GM19099 (cell line): ENCODE data around the gene GMPR2.

Source experiments
- POLR2A ChIP-seq: IDR thresholded peaks from 3 replicates; pipeline ENCODE4 v1.6.1; 2011; ENCODE audit warnings: low read depth; ENCODE audit not compliant: insufficient read length; ENCODE audit errors: extremely low read depth

The GMPR2 gene

GRCh38 chr14:24254630-24255392 lies 22.1 kb downstream of the GMPR2 start:
- TF ChIP-seq POLR2A = no peak

GRCh38 chr14:24255438-24255837 lies 22.7 kb downstream of the GMPR2 start:
- no peak for TF ChIP-seq POLR2A

DNA sequence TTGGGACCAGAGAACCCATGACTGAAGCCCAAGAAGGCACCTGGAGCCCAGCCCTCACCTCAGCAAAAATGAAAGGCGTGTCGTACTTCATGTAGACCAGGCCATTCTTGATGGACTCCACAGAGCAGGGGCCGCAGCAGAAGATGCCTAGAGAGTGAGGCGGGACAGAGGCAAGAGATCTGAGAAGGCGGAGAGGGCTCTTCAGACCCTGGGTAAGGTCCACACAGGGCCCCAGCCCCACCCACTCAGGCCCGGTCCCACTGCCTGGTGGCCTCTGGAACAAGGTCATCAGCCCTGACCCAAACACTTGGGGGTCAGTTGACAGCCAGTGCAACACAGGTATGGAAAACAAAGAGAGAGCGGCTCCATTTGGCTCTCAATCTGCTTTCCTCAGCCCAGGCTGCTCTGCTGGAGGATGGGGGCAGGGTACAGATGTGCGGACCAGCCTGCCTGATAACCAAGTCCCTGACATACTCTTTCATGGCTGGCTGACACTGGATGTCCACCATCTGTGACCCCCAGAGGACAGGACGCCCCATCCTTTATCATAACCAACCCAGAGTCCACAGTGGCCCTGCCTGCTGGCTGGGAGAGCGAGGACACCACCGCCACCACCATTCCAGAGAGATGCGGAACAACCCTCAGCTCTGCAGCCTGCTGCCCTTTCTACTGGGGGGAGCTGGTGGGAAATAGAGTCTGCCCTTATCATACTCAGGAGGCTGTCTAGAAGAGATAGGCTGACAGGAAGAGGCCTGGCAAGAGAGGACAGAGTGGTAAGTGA lies 23.4 kb downstream of the GMPR2 start:
- no peak for TF ChIP-seq POLR2A

GRCh38 chr14:24256960-24257359 lies 24.2 kb downstream of the GMPR2 start:
- TF ChIP-seq POLR2A = no peak

DNA sequence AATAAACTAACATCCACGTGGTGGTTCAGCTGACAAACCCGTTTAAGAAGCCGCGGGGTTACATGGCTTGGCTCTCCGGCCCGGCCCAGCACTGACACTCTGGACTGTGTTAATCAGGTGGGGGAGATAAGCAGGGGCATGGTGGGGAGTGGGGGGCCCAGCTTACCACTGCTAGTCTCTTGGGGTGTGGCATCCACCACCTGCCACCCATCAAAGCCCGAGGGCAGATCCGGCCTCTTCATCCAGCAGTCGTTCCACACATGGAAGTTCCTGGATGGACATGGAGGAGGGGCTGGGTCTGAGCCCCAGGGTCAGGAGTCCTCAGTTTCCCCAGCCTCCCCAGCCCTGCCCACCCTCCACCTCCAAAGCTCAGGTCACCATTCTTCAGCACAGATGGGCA lies 25.4 kb downstream of the GMPR2 start:
- TF ChIP-seq POLR2A = no peak

GRCh38 chr14:24258548-24259265 lies 26.0 kb downstream of the GMPR2 start:
- TF ChIP-seq POLR2A = no peak

- no peak for TF ChIP-seq POLR2A
Observed at GRCh38 chr14:24259282-24260025, 26.7 kb downstream of the GMPR2 start.

- TF ChIP-seq POLR2A = no peak
Observed at GRCh38 chr14:24260026-24260779, 27.5 kb downstream of the GMPR2 start.

DNA sequence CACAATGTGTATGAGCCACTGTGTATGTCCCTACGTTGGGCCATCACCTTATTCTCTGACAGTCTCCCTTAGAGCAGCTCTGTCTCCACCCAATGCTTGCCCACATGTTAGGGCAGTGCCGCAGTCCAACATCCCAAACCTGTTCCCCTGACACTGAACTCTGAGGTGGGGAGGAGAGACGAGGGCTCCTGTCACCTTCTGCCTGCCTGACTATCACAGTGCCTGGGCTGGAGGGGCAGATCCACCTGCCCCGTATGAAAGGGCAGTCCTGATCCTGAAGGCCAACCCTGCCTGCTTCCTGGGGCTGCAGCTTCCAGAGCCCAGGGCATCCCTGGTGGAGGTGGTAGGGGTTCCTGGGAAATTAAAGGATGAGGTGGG lies 28.0 kb downstream of the GMPR2 start:
- TF ChIP-seq POLR2A = no peak

DNA sequence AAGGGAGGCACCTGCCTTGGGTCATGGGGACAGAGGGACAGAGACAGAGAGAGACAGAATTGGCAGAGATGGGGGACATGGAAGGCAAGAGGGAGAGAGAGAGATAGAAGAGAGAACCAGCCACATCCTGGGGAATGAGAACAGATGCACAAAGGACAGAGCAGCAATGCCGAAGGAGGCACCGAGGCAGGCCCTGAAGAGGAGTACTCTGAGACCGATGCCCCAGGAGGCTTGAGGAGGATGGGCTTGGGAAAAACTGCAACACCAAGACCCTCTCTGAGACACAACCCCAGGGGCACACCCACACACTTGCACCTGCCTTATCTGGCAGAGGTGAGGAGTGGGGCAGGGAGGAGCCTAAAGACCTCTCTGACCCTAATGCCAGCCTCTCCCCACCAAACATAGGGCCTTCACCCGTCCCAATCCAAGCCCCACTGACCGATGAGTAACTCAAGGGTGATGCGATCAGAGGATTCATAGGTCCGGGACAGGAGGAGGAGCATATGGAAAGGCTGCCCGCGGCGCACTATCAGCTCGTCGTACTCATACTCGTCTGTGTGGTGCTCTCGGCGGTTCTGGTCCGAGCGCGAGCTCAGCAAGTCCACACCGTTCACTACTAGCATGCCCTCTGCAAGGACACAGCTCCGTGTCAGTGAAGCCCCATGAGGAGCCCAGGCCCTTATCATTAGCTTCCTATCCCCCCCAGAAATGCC lies 28.7 kb downstream of the GMPR2 start:
- no peak for TF ChIP-seq POLR2A

GRCh38 chr14:24261969-24262327 lies 29.2 kb downstream of the GMPR2 start:
- no peak for TF ChIP-seq POLR2A

- TF ChIP-seq POLR2A = no peak
Observed at GRCh38 chr14:24262821-24263733, 30.3 kb downstream of the GMPR2 start, which contains the start of gene TGM1. Gene TGM1 (minus strand): TSS chr14:24263177. CDS start chr14:24262352, 825 bp downstream.

GRCh38 chr14:24263848-24264247 lies 31.1 kb downstream of the GMPR2 start:
- no peak for TF ChIP-seq POLR2A

DNA sequence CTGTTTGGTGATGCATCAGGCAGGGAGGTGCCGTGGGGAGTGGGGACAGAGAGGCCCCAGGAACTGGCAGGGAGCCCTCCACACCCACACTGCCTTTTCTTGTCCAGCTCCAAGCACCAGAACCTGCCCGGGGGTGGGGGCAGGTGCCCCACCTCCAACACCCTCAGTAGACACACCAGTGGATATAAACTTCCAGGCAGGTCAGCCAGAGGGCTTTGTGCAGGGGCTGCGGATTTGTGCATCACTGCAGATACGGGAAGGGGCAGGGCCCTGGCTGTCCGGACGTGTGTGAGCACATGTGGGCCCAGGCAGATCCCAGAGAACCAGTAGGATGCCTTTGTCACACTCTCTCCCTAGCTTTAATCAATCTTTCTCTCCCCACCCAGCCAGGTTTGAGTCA lies 31.6 kb downstream of the GMPR2 start:
- no peak for TF ChIP-seq POLR2A
